Measurements from ENCODE around the gene CTSC. TPM values are rescaled to one million over a fixed set of nuclear protein-coding genes. Genes with fewer than 3 reads are reported as not detected.

Gene CTSC
- total and polyA plus RNA-seq, 7 donors = 10.7 to 82.4 (median 16.1) TPM

GRCh38 chr11:88306785-88307184, 30.8 kb downstream of the CTSC start:
- intact Hi-C loops (cut with DNase I) = no loop called here
- ATAC-seq = no peak
- TF ChIP-seq CTCF (IDR thresholded peaks at IDR 0.05) = no peak
- Histone ChIP-seq H3K9me3 (no peaks in the 10 kb centered on the region), H3K4me3 (no peak overlapping the region), H3K36me3 (ENCODE audit: insufficient read depth in 1 of 2, low read depth in 1 of 2) (peaks cover 0 to 33% of the 10 kb centered on the region in 2 donors), H3K27me3 (ENCODE audit: insufficient read depth in 3 of 3, low read length in 2 of 3) (no peaks in the 10 kb centered on the region), H3K4me1 (no peaks in the 10 kb centered on the region), H3K27ac (no peak overlapping the region)
- WGBS, 3 donors = 73 to 89% (median 89%) methylated on average over 2 of the region's 2 CpGs
- DNase-seq = no peak

- no peaks in the 10 kb centered on the region for H3K9me3 ChIP-seq
- no peaks in the 10 kb centered on the region for H3K27me3 ChIP-seq (ENCODE audit: insufficient read depth in 3 of 3, low read length in 2 of 3)
- no peak for ATAC-seq
- TF ChIP-seq CTCF (IDR thresholded peaks at IDR 0.05) = no peak
- H3K36me3 ChIP-seq (ENCODE audit: insufficient read depth in 1 of 2, low read depth in 1 of 2) = peaks cover 0 to 25% of the 10 kb centered on the region in 2 donors
- no peak overlapping the region for H3K27ac ChIP-seq
- intact Hi-C loops (cut with DNase I) = no loop called here
- DNase-seq = no peak
- no peaks in the 10 kb centered on the region for H3K4me1 ChIP-seq
- no peak overlapping the region for H3K4me3 ChIP-seq
- 94 to 100% (median 100%) methylated on average over 1 of the region's 1 CpG for WGBS, 3 donors
These were observed 32.1 kb downstream of the CTSC start for GRCh38 chr11:88305430-88305829.

GRCh38 chr11:88304352-88304751, 33.2 kb downstream of the CTSC start:
- WGBS, 3 donors = 95 to 100% (median 98%) methylated on average over 1 of the region's 1 CpG
- H3K36me3 ChIP-seq (ENCODE audit: insufficient read depth in 1 of 2, low read depth in 1 of 2) = peaks cover 0 to 25% of the 10 kb centered on the region in 2 donors
- intact Hi-C loops (cut with DNase I) = no loop called here
- DNase-seq (no peak), ATAC-seq (no peak)
- H3K27me3 ChIP-seq (ENCODE audit: insufficient read depth in 3 of 3, low read length in 2 of 3) = no peaks in the 10 kb centered on the region
- H3K4me1 ChIP-seq = no peaks in the 10 kb centered on the region
- no peaks in the 10 kb centered on the region for H3K9me3 ChIP-seq
- no peak for TF ChIP-seq CTCF (IDR thresholded peaks at IDR 0.05)
- no peak overlapping the region for H3K27ac ChIP-seq
- H3K4me3 ChIP-seq = no peak overlapping the region

- whole genome bisulfite sequencing, 3 donors = 40 to 57% (median 50%) methylated on average over 1 of the region's 1 CpG
- no peak for DNase-seq
These were observed 34.5 kb downstream of the CTSC start for GRCh38 chr11:88303037-88303436.

More at GRCh38 chr11:88303037-88303436, 34.5 kb downstream of the CTSC start:
- ATAC-seq = no peak
- no peak overlapping the region for H3K4me3 ChIP-seq
- no peak for TF ChIP-seq CTCF (IDR thresholded peaks at IDR 0.05)
- peaks cover 0 to 17% of the 10 kb centered on the region in 2 donors for H3K36me3 ChIP-seq (ENCODE audit: insufficient read depth in 1 of 2, low read depth in 1 of 2)
- no peaks in the 10 kb centered on the region for H3K4me1 ChIP-seq
- no peaks in the 10 kb centered on the region for H3K9me3 ChIP-seq
- H3K27ac ChIP-seq = no peak overlapping the region
- intact Hi-C loops (cut with DNase I) = no loop called here
- no peaks in the 10 kb centered on the region for H3K27me3 ChIP-seq (ENCODE audit: insufficient read depth in 3 of 3, low read length in 2 of 3)
